ENCODE data around the gene GFOD2. TPM values are rescaled to one million over a fixed set of nuclear protein-coding genes. Genes with fewer than 3 reads are reported as not detected.

The GFOD2 gene
- polyA plus RNA-seq, 3 donors = 3.7 to 9.4 (median 3.8) TPM

DNA sequence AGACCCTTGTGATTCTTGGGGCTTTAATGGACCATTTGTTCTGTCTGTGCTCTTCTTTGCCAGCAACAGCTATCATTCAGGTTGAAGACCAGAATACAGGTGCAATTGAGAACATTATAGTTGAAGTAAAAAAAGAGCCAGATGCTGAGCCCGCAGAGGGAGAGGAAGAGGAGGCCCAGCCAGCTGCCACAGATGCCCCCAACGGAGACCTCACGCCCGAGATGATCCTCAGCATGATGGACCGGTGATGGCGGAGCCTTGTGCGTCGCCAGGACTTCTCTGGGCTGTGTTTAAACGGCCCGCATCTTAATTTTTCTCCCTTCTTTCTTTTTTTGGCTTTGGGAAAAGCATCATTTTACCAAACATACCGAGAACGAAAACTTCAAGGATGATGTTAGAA lies 81.5 kb downstream of the GFOD2 start:
- no peak for DNase-seq
- no peak for TF ChIP-seq CTCF (IDR thresholded peaks at IDR 0.05)
- no peak overlapping the region for H2AFZ ChIP-seq (ENCODE audit: insufficient read depth, low read depth, low read length, poor library complexity, severe bottlenecking)
- H3K4me3 ChIP-seq (replicated peaks in 1 of 3; ENCODE audit: low read depth in 2 of 3, low read length in 3 of 3) = no peak overlapping the region
- no peaks in the 10 kb centered on the region for H3K4me1 Mint-ChIP-seq
- WGBS (ENCODE audit: insufficient coverage) = no CpG with 5 or more reads among the region's 12 CpGs
- no peaks in the 10 kb centered on the region for H3K9me3 Mint-ChIP-seq
- no peak overlapping the region for H3K4me3 Mint-ChIP-seq
- no peaks in the 10 kb centered on the region for H3K27me3 ChIP-seq (ENCODE audit: control insufficient read depth in 2 of 2, insufficient read depth in 2 of 2, low read length in 2 of 2)
- H3K27me3 Mint-ChIP-seq (ENCODE audit: low read depth in 3 of 3) = peaks cover 0 to 2% (median 2%) of the 10 kb centered on the region in 3 donors
- H3K9ac ChIP-seq (ENCODE audit: insufficient read depth, low read length, poor library complexity, severe bottlenecking) = no peak overlapping the region
- H3K4me1 ChIP-seq (ENCODE audit: control insufficient read depth in 1 of 2, insufficient read depth in 2 of 2, low read length in 2 of 2) = no peaks in the 10 kb centered on the region
- H3K36me3 Mint-ChIP-seq = peaks cover 56 to 78% of the 10 kb centered on the region in 2 donors
- intact Hi-C loops (cut with micrococcal nuclease) = no loop called here
- H3K9me3 ChIP-seq (replicated peaks in 1 of 2; ENCODE audit: control insufficient read depth in 1 of 2, insufficient read depth in 1 of 2, low read length in 2 of 2) = no peaks in the 10 kb centered on the region
- no peak overlapping the region for H3K27ac ChIP-seq (ENCODE audit: low read depth in 1 of 2, low read length in 2 of 2)
- H3K27ac Mint-ChIP-seq = no peak overlapping the region
- no peaks in the 10 kb centered on the region for H3K79me2 ChIP-seq (ENCODE audit: insufficient read depth, low read length)
- H3K36me3 ChIP-seq (replicated peaks in 1 of 2; ENCODE audit: control insufficient read depth in 1 of 2, insufficient read depth in 2 of 2, low read length in 2 of 2) = peaks cover 56 to 75% of the 10 kb centered on the region in 2 donors
- H3K4me2 ChIP-seq (replicated peaks; ENCODE audit: extremely low read depth, low read length, poor library complexity, severe bottlenecking) = no peak overlapping the region
- H4K20me1 ChIP-seq (ENCODE audit: insufficient read depth, low read length) = no peaks in the 10 kb centered on the region

DNA sequence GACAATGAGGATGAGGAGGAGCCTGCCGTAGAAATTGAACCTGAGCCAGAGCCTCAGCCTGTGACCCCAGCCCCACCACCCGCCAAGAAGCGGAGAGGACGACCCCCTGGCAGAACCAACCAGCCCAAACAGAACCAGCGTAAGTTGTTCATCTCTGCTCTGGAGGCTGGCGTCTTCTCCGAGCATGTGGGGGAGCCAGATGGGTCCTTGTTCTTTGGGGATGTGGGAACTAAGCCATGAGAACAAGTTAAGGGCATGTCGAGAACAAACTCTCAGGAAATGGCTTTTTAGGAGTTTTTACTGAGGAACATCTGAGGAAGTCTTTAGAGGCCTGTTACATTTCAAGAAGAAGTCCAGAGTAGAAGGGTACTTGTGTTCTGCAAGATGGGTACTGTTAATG lies 82.4 kb downstream of the GFOD2 start:
- intact Hi-C loops (cut with micrococcal nuclease) = no loop called here
- Mint-ChIP-seq H3K9me3 (no peaks in the 10 kb centered on the region), H3K4me1 (no peaks in the 10 kb centered on the region), H3K27ac (peak overlapping the region in 2 of 7 donors; percentile 15 to 27), H3K27me3 (ENCODE audit: low read depth in 3 of 3) (peaks cover 0 to 2% (median 0%) of the 10 kb centered on the region in 3 donors), H3K36me3 (peaks cover 65 to 87% of the 10 kb centered on the region in 2 donors), H3K4me3 (no peak overlapping the region)
- WGBS (ENCODE audit: insufficient coverage) = 97% methylated on average over 8 of the region's 8 CpGs
- no peak overlapping the region for H3K4me3 ChIP-seq (replicated peaks in 1 of 3; ENCODE audit: low read depth in 2 of 3, low read length in 3 of 3)
- H3K27me3 ChIP-seq (ENCODE audit: control insufficient read depth in 2 of 2, insufficient read depth in 2 of 2, low read length in 2 of 2) = no peaks in the 10 kb centered on the region
- peaks cover 65 to 84% of the 10 kb centered on the region in 2 donors for H3K36me3 ChIP-seq (replicated peaks in 1 of 2; ENCODE audit: control insufficient read depth in 1 of 2, insufficient read depth in 2 of 2, low read length in 2 of 2)
- DNase-seq = no peak
- H3K9me3 ChIP-seq (replicated peaks in 1 of 2; ENCODE audit: control insufficient read depth in 1 of 2, insufficient read depth in 1 of 2, low read length in 2 of 2) = no peaks in the 10 kb centered on the region
- H3K27ac ChIP-seq (ENCODE audit: low read depth in 1 of 2, low read length in 2 of 2) = no peak overlapping the region
- no peak for TF ChIP-seq CTCF (IDR thresholded peaks at IDR 0.05)
- no peaks in the 10 kb centered on the region for H3K4me1 ChIP-seq (ENCODE audit: control insufficient read depth in 1 of 2, insufficient read depth in 2 of 2, low read length in 2 of 2)
- H2AFZ ChIP-seq (ENCODE audit: insufficient read depth, low read depth, low read length, poor library complexity, severe bottlenecking) = no peak overlapping the region
- H3K79me2 ChIP-seq (ENCODE audit: insufficient read depth, low read length) = no peaks in the 10 kb centered on the region
- H3K4me2 ChIP-seq (replicated peaks; ENCODE audit: extremely low read depth, low read length, poor library complexity, severe bottlenecking) = no peak overlapping the region
- H4K20me1 ChIP-seq (ENCODE audit: insufficient read depth, low read length) = peaks cover 4% of the 10 kb centered on the region
- no peak overlapping the region for H3K9ac ChIP-seq (ENCODE audit: insufficient read depth, low read length, poor library complexity, severe bottlenecking)
